ENCODE measurements around the gene CCDC157.

Gene CCDC157

GRCh38 chr22:30356449-30357235, at the start of gene CCDC157, which contains the start of gene SF3A1:
CCDC157 (plus strand) TSS chr22:30357007; CDS start chr22:30366001, 8,994 bp downstream.
SF3A1 (minus strand) TSS chr22:30356894; CDS start chr22:30356792, 102 bp downstream.
- in situ Hi-C loops (cut with MboI; ENCODE audit: low sequenced_read_pairs), result no loop called here

- in situ Hi-C loops (cut with MboI; ENCODE audit: low sequenced_read_pairs), result no loop called here
Measured at GRCh38 chr22:30307041-30307574, 49.7 kb upstream of the CCDC157 start.

- in situ Hi-C loops (cut with MboI; ENCODE audit: low sequenced_read_pairs), result no loop called here
Measured at GRCh38 chr22:30308093-30308492, 48.7 kb upstream of the CCDC157 start.

GRCh38 chr22:30308518-30309230, 48.1 kb upstream of the CCDC157 start:
- in situ Hi-C loops (cut with MboI; ENCODE audit: low sequenced_read_pairs), result no loop called here

GRCh38 chr22:30309951-30310741, 46.7 kb upstream of the CCDC157 start:
- in situ Hi-C loops (cut with MboI; ENCODE audit: low sequenced_read_pairs), result no loop called here

- in situ Hi-C loops (cut with MboI; ENCODE audit: low sequenced_read_pairs), result no loop called here
Measured at GRCh38 chr22:30310881-30311771, 45.7 kb upstream of the CCDC157 start.

GRCh38 chr22:30312053-30312452, 44.8 kb upstream of the CCDC157 start:
- in situ Hi-C loops (cut with MboI; ENCODE audit: low sequenced_read_pairs), result no loop called here

- in situ Hi-C loops (cut with MboI; ENCODE audit: low sequenced_read_pairs), result no loop called here
Measured at GRCh38 chr22:30313527-30314363, 43.1 kb upstream of the CCDC157 start.

- in situ Hi-C loops (cut with MboI; ENCODE audit: low sequenced_read_pairs), result no loop called here
Measured at GRCh38 chr22:30314915-30315314, 41.9 kb upstream of the CCDC157 start.

- in situ Hi-C loops (cut with MboI; ENCODE audit: low sequenced_read_pairs), result no loop called here
Measured at GRCh38 chr22:30315962-30316576, 40.7 kb upstream of the CCDC157 start.

GRCh38 chr22:30317778-30318177, 39.0 kb upstream of the CCDC157 start:
- in situ Hi-C loops (cut with MboI; ENCODE audit: low sequenced_read_pairs), result no loop called here

- in situ Hi-C loops (cut with MboI; ENCODE audit: low sequenced_read_pairs), result no loop called here
Measured at GRCh38 chr22:30318799-30319419, 37.9 kb upstream of the CCDC157 start.

- in situ Hi-C loops (cut with MboI; ENCODE audit: low sequenced_read_pairs), result no loop called here
Measured at GRCh38 chr22:30320021-30320556, 36.7 kb upstream of the CCDC157 start.

- in situ Hi-C loops (cut with MboI; ENCODE audit: low sequenced_read_pairs), result no loop called here
Measured at GRCh38 chr22:30321461-30321860, 35.3 kb upstream of the CCDC157 start.

- in situ Hi-C loops (cut with MboI; ENCODE audit: low sequenced_read_pairs), result no loop called here
Measured at GRCh38 chr22:30323246-30323645, 33.6 kb upstream of the CCDC157 start.

- in situ Hi-C loops (cut with MboI; ENCODE audit: low sequenced_read_pairs), result no loop called here
Measured at GRCh38 chr22:30324014-30324730, 32.6 kb upstream of the CCDC157 start.

GRCh38 chr22:30325065-30325720, 31.6 kb upstream of the CCDC157 start:
- in situ Hi-C loops (cut with MboI; ENCODE audit: low sequenced_read_pairs), result no loop called here

Measured in hTERT RPE-1 (cell line).